HG03064 (cell line): ENCODE results near the gene KCNQ1OT1.
"Not testable (repeated sequence)": the region's sequence is repeated elsewhere in the genome, so short reads cannot be mapped to it uniquely, and the experiment has no call there.

ENCODE experiments used
- ATAC-seq: cut with Tn5 transposase; IDR thresholded peaks from one replicate; pipeline ENCODE4 v1.9.1; 2021; ENCODE audit warnings: low read depth; ENCODE audit not compliant: unreplicated experiment

KCNQ1OT1 gene

GRCh38 chr11:2655834-2656622, 43.8 kb downstream of the KCNQ1OT1 start:
- no peak for ATAC-seq

DNA sequence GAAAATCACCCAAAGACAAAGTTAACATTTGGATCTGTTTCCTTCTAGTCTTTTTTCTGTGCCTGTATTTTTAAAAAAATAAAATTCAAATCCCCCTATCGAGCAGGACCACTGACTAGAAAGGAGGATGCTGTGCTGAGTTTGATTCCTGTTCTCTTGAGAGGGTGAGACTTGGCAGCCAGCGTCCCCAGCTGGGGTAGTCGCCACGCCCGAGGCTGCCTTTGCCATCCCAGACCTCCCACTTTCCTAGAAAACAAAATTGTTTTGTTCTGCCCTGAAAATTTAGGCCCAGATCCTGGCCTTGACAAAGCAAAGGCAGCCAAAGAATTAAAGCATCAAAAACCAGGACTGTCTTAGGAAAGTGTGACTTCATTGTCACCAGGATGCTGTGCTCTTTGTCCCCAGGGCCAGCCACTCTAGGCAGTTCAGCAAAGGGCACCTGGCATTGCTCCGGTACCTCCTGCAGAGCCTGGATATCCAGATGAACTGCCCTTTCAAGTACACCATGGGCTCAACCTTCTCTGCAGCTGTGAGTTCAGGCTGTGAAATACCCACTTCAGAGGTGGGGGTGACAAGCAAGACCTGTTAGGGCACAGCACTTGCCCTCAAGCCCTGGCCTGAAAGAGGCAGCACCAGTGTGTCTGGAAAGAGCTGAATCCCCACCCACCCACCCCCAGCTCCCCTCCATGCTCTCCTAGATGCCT, 44.6 kb downstream of the KCNQ1OT1 start:
- ATAC-seq: no peak

GRCh38 chr11:2653930-2654739, 45.7 kb downstream of the KCNQ1OT1 start:
- no peak for ATAC-seq

GRCh38 chr11:2653198-2653551, 46.6 kb downstream of the KCNQ1OT1 start:
- ATAC-seq: no peak

DNA sequence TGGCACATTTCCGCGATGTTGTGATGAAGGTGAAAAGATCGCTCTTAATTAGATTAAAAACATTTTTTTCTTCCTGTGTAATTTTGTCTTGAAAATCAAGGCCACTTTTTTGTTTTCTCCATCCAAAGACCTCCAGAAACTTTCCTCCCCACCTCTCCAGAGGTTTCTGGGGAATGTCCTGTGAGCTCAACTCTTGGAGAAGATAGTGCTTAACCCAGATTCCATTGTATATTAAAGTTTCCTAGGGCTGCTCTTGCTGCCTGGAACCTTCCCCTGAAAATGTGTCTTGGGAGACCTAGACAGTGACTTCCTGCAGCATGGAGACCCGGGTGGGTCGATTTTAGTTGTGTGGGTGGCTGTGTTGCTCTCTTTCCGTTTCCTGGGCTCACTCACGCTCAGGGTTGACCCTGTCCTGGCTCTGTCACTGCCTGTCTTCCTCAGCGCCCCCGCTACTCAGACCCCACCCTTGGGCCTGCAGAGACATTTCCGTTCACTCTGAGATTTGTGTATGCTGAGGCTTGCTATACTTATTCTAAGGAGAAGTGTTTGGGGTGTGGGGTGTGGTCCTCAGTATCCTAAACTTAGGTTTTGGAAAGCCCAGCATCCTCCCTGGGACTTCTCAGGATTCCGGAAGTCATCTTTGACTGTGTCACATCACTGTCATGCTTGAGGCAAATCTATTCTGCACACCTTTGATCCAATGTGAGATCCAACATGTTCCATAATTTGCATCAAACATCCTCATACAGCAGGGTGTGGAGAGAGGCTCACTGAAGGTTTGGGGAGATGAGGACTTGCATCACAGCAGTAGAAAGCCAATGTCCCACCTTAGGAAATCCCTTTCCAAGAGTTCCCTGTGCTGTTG, 47.2 kb downstream of the KCNQ1OT1 start:
- ATAC-seq: no peak

DNA sequence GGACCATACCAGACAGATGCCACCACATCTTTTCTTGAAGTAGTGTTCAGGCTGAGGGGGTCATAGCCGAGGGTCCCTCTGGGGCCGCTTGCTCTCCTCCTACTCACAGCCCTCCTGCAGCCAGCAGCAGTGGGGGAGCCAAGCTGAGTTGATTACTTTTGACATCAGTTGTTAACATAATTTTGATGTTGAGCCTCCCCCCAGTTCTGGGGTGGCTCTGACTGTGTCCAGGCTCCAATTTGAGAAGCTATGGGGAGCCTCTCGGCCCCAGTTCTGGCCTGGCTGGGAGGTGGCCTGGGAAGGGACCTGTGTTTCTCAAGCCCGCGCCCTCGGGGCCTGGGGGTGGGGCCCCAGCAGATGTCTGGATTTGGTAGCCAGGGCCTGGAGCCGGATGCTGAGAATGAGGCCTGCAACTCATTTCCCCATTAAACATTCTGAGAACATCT, 47.9 kb downstream of the KCNQ1OT1 start:
- ATAC-seq: no peak

- ATAC-seq: no peak
These were observed 48.7 kb downstream of the KCNQ1OT1 start for GRCh38 chr11:2651054-2651617.

DNA sequence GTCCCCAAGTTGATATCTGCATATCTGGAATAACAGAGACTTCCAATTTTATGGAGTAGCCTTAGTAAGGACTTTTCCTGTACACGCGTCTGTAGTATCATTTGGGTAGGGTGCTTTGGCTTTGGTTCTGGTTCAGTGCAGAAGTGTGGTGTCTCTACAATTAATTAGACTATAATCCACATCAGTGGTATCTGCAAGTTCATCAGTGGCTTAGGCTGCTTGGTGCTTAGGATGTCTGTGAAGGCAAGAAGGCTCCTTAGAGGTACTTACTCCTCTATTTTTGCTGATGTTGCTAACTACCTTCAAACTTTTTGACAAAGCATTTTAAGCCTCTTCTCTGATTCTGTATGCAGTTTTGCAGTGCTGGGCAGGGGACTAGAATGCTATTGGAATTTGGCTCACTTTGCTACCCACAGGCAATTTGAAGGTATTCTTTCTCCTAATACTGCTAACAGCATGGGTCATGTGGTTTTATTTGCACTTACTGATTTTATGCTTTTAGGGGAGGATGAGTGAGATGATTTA, 49.4 kb downstream of the KCNQ1OT1 start:
- no peak for ATAC-seq

GRCh38 chr11:2649848-2650247, 49.9 kb downstream of the KCNQ1OT1 start:
- ATAC-seq: no peak

- no peak for ATAC-seq
These were observed 50.4 kb downstream of the KCNQ1OT1 start for GRCh38 chr11:2649400-2649799.

GRCh38 chr11:2647953-2648352, 51.8 kb downstream of the KCNQ1OT1 start:
- ATAC-seq: no peak

- no peak for ATAC-seq
These were observed 52.6 kb downstream of the KCNQ1OT1 start for GRCh38 chr11:2647167-2647566.

DNA sequence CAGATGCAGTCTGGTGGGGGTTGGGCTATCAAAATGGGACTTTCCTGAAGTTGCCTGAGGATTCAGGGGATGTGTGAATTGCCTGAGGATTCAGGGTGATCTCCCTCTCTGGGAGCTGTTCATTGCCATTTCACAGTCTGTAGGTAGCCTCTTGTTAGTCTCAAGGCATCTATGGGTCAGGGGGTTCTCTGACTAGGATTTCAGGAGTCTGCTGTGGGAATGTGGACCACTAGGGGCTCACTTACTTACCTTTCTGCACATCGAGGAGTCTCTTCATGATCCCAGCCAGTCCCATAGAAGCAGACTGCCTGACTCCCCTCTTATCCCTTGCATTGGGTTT, 54.0 kb downstream of the KCNQ1OT1 start:
- ATAC-seq: no peak

DNA sequence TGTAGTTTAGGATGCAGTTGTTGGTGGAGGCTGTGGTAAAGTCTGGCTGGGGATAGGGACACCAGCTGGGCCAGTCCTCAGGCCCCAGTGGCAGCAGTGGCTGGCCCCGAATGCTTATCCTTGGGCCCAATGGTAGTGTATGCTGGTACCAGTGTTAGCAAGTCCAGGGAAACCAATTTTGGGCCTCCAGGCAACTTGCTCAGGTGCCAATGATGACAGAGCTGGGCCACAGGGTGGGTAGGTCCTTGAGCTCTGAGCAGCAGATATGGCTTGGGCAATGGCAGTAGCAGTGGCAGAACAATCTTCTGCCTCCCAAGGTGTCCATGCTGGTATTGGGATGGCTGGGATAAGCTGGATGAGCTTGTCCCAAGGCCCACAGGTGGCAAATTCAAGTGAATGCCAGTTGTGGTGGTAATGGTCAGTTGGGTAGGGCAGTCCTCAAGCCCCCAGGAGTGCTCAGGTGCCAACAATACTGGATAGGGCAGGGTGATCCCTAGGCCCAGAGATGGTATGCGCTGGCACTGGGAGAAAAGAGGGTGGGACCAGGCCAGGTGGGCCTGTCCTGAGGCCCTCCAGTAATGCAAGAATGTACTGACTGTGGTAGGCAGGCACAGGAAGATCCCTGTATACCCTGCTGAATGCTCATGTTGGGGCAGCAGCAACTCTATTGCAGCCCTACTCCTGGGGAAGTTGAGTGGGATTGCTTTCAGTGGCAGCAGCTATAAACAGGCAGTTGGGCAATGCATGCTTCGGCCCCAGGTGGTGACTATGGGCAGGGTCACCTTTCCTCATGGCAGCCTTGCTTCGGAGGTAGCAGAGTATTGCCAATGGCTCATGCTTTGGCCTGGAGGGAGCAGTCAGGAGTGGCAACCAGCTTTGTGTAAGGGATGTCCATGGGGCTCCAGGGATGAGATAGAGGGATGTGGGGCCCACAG, 54.7 kb downstream of the KCNQ1OT1 start:
- ATAC-seq: no peak

DNA sequence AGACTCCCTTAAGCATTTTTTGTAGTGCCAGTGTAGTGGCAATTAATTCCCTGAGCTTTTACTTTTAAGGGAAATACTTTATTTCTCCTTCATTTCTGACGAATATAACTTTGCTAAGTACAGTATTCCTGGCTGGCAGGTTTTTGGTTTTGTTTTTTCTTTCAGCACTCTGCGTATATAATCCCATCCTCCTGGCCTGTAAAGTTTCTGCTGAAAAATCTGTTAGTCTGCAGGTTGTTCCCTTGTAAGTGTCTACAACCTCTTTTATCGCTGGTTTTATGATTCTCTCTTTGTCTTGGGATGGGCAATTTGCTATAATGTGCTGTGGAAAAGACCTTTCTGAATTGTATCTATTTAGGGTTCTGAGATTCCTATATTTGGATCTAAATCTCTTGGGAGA, 56.0 kb downstream of the KCNQ1OT1 start:
- no peak for ATAC-seq

GRCh38 chr11:2641623-2642022, 58.2 kb downstream of the KCNQ1OT1 start:
- ATAC-seq: no peak

DNA sequence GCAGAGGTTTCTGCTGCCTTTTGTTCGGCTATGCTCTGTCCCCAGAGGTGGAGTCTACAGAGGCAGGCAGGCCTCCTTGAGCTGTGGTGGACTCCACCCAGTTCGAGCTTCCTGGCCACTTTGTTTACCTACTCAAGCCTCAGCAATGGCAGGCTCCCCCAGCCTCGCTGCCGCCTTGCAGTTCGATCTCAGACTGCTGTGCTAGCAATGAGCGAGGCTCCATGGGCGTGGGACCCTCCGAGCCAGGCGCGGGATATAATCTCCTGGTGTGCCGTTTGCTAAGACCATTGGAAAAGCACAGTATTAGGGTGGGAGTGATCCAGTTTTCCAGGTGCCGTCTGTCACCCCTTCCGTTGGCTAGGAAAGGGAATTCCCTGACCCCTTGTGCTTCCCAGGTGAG, 60.0 kb downstream of the KCNQ1OT1 start:
- not testable (repeated sequence) for ATAC-seq

- no peak for ATAC-seq
These were observed 68.6 kb downstream of the KCNQ1OT1 start for GRCh38 chr11:2631161-2631560.

DNA sequence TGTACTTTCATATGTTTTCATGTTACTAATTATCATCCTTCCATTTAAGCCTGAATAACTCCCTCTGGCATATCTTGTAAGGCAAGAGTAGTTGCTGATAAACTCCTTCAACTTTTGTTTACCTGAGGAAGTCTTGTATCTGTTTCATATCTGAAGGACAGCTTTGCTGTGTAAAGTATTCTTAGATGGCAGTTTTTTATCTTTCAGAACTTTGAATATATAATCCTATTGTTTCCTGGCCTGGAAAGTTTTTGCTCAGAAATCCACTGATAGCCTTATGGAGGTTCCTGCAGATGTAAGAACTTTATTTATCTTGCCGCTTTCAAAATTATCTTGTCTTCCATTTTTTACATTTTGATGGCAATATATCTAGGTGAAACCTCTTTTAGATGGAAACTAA, 69.1 kb downstream of the KCNQ1OT1 start:
- ATAC-seq: no peak
